Right lung (tissue), 5 donors: ENCODE results near the gene EIF4EBP3. TPM values are rescaled to one million over a fixed set of nuclear protein-coding genes. Genes with fewer than 3 reads are reported as not detected.

ENCODE experiments used
- DNase-seq, 2 donors: peaks; one replicate each; pipeline ENCODE4 v3.0.0-alpha.2; 2013
- polyA plus RNA-seq, 5 donors: library from polyadenylated mRNA; unstranded; fragments of 120-200 nt; gene quantifications; one replicate each; pipeline versions ENCODE4 v1.2.1 to v1.2.3, GENCODE V29; 2013; ENCODE audit warnings: inconsistent platforms in 1 of 5, low replicate concordance in 1 of 5; ENCODE audit not compliant: insufficient read length in 5 of 5, insufficient read depth in 1 of 5

Gene EIF4EBP3
- polyA plus RNA-seq, 5 donors: 7.8 to 13.7 (median 10.5) TPM

- DNase-seq: no peak
Measured at GRCh38 chr5:140555747-140556312, 8.4 kb downstream of the EIF4EBP3 start.

DNA sequence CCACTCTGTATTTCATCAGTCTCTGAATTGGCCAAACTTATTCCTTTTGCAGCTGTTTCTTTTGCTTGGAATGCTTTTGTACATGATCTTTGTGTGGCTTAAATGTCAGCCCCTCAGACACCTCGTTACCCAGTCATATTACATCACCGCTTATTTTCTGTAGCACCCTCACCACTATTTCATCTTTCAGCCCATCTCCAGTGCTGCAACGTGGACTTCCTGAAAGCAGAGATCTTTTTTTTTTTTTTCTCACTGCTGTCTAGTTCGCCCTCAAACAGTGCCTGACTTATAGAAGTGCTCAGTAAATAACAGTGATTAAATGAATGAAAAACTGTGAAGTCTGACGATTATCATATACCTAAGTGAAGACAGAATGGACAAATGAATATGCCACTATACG is 9.0 kb downstream of the EIF4EBP3 start:
- peak; percentile 50 to 51 for DNase-seq

GRCh38 chr5:140557136-140557805 is 9.8 kb downstream of the EIF4EBP3 start, which contains the start of gene SRA1:
SRA1 (minus strand) TSS chr5:140557473; CDS start chr5:140557452, 21 bp downstream.
- DNase-seq: peak; percentile 90 to 91

DNA sequence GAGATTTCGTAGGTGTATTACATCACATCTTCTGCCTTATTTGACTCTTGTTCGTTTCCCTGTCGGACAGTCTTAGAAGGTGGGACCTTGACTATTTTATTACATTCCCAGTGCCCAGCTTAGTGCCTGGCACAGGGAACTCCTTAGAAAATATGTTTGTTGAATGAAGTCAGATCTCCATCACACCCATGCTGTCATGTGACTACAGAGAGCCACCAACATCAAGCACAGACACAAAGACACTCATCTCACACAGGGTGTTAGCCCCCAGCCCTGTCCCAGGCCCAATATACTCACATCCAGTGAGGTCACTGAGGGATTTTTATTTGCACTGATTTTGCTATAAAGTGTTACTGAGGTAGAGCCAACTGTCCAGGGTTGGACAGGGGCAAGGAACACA is 10.5 kb downstream of the EIF4EBP3 start:
- DNase-seq: no peak

DNA sequence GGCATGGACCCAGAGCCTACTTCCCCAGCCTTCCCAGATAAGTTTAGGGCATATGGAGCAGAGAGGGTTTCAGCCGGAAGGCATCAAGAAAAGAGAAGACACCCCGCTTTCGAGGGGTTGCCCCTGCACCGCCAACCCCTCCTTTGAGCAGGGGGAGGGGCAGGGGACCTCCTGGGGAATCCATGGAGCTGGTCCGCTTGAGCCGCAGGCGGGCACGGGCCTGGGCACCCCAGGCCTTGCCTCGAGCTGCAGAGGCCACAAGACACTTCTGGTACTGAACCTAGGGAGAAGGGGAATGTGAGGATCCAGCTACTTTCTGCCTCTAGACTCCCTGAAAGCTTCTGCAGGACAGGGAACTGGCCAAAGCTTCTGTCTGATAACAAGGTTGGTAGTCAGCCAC is 11.1 kb downstream of the EIF4EBP3 start:
- no peak for DNase-seq

- no peak for DNase-seq
Measured at GRCh38 chr5:140560227-140560626, 12.8 kb downstream of the EIF4EBP3 start.

GRCh38 chr5:140561753-140562523 is 14.5 kb downstream of the EIF4EBP3 start:
- DNase-seq: no peak

DNA sequence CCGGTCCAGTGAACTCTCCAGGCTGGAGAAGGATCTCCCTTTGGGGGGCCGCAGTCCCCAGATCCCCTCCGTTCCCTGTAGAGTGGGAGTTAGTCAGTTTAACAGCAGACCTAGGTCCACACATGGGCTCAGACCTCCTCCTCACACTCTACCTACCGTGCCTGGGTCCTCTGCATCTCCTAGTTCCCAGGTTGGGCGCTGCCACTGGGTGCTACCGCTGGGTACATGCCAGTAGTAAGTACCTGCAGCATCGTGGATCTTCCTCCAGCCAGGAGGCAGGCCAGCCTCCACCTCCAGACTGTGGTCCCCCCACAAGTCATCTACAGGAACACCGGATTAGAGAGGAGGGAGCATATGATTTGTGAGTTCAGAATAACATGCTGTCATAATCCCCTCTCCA is 16.1 kb downstream of the EIF4EBP3 start:
- no peak for DNase-seq

- peak; percentile 97 to 98 for DNase-seq
Measured at GRCh38 chr5:140564196-140565023, 16.9 kb downstream of the EIF4EBP3 start, which contains the start of the genes APBB3 and SLC35A4. APBB3 (minus strand) TSS chr5:140564598; CDS start chr5:140564245, 353 bp downstream. SLC35A4 (plus strand) TSS chr5:140564828; CDS start chr5:140567170, 2,342 bp downstream.

GRCh38 chr5:140565024-140565779 is 17.7 kb downstream of the EIF4EBP3 start:
- DNase-seq: no peak

DNA sequence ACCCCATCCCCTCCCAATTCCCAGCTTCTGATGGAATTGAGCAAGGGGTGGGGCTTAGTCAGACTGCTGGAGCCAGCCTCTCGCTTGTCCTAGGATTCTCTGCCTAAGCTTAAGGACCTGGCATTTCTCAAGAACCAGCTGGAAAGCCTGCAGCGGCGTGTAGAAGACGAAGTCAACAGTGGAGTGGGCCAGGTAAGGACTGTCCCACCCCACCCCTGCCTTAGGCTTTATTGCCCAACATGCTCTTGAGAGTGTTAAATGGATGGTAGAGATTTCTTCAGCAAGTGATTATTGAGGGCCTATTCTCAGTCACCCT is 18.3 kb downstream of the EIF4EBP3 start:
- DNase-seq: no peak

- DNase-seq: no peak
Measured at GRCh38 chr5:140566665-140567064, 19.2 kb downstream of the EIF4EBP3 start.

GRCh38 chr5:140567136-140567818 is 19.8 kb downstream of the EIF4EBP3 start:
- no peak for DNase-seq

- DNase-seq: no peak
Measured at GRCh38 chr5:140567871-140568270, 20.4 kb downstream of the EIF4EBP3 start.

DNA sequence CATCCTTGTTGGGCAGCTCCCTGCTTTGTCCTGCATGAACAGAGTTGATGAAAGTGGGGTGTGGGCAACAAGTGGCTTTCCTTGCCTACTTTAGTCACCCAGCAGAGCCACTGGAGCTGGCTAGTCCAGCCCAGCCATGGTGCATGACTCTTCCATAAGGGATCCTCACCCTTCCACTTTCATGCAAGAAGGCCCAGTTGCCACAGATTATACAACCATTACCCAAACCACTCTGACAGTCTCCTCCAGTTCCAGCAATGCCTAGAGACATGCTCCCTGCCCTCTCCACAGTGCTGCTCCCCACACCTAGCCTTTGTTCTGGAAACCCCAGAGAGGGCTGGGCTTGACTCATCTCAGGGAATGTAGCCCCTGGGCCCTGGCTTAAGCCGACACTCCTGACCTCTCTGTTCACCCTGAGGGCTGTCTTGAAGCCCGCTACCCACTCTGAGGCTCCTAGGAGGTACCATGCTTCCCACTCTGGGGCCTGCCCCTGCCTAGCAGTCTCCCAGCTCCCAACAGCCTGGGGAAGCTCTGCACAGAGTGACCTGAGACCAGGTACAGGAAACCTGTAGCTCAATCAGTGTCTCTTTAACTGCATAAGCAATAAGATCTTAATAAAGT is 21.1 kb downstream of the EIF4EBP3 start:
- no peak for DNase-seq

DNA sequence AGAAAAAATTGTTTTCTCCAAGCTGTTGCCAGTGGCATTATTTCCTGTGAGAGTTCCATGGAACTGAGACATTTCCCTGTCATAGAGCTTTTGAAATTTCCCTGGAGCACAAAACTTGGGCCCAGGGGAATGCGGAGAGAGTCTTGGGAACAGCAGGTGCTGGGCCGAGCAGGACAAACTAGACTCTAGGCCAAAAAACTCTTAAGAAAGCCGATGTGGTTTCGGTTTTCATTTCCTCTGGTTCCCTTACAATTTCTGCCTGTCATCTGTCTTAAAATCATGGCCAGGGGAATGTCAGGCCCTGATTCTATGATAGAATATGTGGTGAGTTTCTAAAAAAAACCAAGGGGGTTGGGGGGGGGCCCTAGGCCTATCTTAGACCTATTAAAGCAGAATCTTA is 21.7 kb downstream of the EIF4EBP3 start:
- DNase-seq: no peak

DNA sequence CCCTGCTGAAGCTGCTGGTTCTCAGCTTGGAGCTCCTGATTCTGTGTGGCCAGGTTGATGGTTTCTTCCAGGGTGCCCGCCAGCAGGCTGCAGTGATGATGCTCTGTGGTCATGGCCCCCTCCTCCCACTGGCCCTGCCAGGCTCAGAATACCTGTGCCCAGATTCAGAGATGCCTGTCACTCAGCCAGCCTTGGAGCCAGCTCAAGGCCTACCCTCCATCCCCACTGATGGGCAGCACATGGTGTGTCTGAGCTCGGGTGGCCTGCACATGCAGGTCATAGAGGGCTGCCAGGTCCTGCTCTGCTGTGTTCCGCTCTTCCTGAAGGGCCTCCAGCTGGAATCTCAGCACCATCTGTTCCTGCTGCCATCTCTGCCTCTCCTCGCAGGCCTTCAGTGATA is 22.6 kb downstream of the EIF4EBP3 start:
- no peak for DNase-seq

GRCh38 chr5:140570488-140570887 is 23.0 kb downstream of the EIF4EBP3 start:
- no peak for DNase-seq

DNA sequence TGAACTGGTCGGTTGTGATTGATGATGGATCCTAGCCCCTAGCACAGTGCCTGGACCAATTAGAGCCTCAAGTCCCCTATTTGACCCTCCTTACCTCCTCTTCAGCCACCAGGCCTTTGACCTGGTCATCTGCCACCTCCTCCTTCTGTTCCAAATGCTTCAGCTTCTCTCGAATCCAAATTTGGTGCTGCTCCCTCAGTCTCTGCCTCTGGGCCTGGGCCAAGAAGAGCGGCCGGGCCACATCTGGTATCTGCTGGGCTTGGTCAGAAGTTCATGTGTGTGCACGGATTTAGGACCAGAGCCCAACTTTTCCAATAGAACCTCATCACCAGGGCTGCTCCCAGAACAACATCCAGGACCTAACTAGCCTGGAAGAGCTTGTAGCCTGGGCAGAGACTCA is 23.6 kb downstream of the EIF4EBP3 start:
- DNase-seq: peak in 1 of 2 donors; percentile 62

GRCh38 chr5:140573683-140574082 is 26.2 kb downstream of the EIF4EBP3 start:
- DNase-seq: no peak
